Right lobe of liver (tissue), 6 donors: ENCODE measurements around the gene MOCS1. TPM values are rescaled to one million over a fixed set of nuclear protein-coding genes. Genes with fewer than 3 reads are reported as not detected.

Experiments
- ATAC-seq, 4 donors: fragments of 200-7000 bp; cut with Tn5 transposase; one replicate each; pipeline ENCODE4 v1.9.1; 2020; ENCODE audit warnings: mild to moderate bottlenecking in 4 of 4, moderate library complexity in 4 of 4
- DNase-seq, 3 donors: peaks; one replicate each; pipeline ENCODE4 v3.0.0-alpha.2; 2020
- H3K27ac ChIP-seq, 3 donors: fragments of 200-600 bp; one replicate each; pipeline ENCODE4 v1.8.0; 2022
- H3K27me3 ChIP-seq, 2 donors: fragments of 200-600 bp; one replicate each; pipeline ENCODE4 v1.8.0; 2022
- H3K36me3 ChIP-seq, 4 donors: fragments of 200-600 bp; sonication (generic) in 1 of 4; one replicate each; pipeline versions ENCODE4 v1.5.1 to v1.8.0; 2017 to 2022; ENCODE audit warnings: control low read depth in 1 of 4
- H3K4me1 ChIP-seq, 4 donors: fragments of 200-600 bp; sonication (generic) in 1 of 4; one replicate each; pipeline versions ENCODE4 v1.5.1 to v1.8.0; 2017 to 2022; ENCODE audit warnings: control low read depth in 1 of 4
- H3K4me3 ChIP-seq, 3 donors: fragments of 200-600 bp; one replicate each; pipeline ENCODE4 v1.8.0; 2022
- H3K9me3 ChIP-seq, 4 donors: fragments of 200-600 bp; sonication (generic) in 1 of 4; one replicate each; pipeline versions ENCODE4 v1.5.1 to v1.8.0; 2017 to 2022; ENCODE audit warnings: control low read depth in 1 of 4
- POLR2A ChIP-seq: fragments of 450-650 bp; IDR thresholded peaks from one replicate; pipeline ENCODE4 v1.6.1; 2017; ENCODE audit warnings: antibody characterized with exemption, mild to moderate bottlenecking
- WGBS: methylation state at CpG from one replicate; pipeline ENCODE4 v1.1.6; 2018; ENCODE audit warnings: low coverage, low lambda C conversion rate; ENCODE audit not compliant: insufficient coverage; ENCODE audit errors: missing lambda C conversion rate; 5-methylcytosine and 5-hydroxymethylcytosine counted together
- intact Hi-C, 2 donors: fragments of 100-400 bp; cut with DNase I; formaldehyde crosslinking; loops; one replicate each; pipeline versions ENCODE4 v1.11.2 to v1.14.1; 2022
- total RNA-seq, 6 experiments: library from RNA; depleted of rRNA in 2 of 6; stranded (reverse); fragments of >200 nt in 2 of 6; fragmentation: NEBNext Ultra II Directional in 3 of 6; extraction: Animal tissue kit (Norgen Biotek cat#: 25700) in 3 of 6; gene quantifications; one replicate each; pipeline versions ENCODE4 v1.1.0 to v1.2.4, GENCODE V29; 2016 to 2023
- TF ChIP-seq, protein P1 (sequence below), 4 donors: fragments of 200-600 bp in 3 of 4; fragments of 450-650 bp in 1 of 4; IDR thresholded peaks; one replicate each; pipeline versions ENCODE4 v1.5.1 to v1.8.0; 2016 to 2022; ENCODE audit warnings: antibody characterized with exemption in 4 of 4, mild to moderate bottlenecking in 2 of 4
- donor health status: DM: no; HTN: yes; CAD: no.
- donor health status: DM: no; HTN: no; CAD: no.
- donor health status: DM: no; HTN: no; CAD: no.
- donor health status: DM: no; HTN: yes; CAD: no.
- donor health status: DM: no; HTN: yes; CAD: no.

MOCS1 gene
- total RNA-seq, 6 experiments from 2014 or later: 18.0 to 35.3 (median 27.8) TPM

DNA sequence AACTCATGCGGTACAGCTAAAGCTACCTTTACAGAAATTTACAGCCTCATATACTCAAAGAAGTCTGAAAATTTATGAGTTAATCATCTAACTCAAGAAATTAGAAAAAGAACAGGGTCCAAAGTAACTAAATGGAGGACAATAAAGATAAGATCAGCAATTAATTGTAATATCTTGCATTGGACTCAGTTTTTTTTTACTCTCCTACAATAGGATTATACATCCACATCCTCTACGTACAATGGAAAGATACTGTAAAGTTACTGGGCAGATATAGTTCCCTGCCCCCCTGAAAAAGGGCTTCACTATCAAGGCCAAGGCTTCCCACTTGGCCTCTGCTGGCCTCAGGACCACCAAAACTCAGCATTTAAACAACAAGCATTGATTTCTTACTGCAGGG, 31.5 kb upstream of the MOCS1 start:
- DNase-seq (no peak), ATAC-seq (no peak)
- Histone ChIP-seq H3K4me1 (peaks cover 0 to 5% (median 0%) of the 10 kb centered on the region in 4 donors), H3K27ac (no peak overlapping the region), H3K9me3 (no peaks in the 10 kb centered on the region), H3K36me3 (no peaks in the 10 kb centered on the region), H3K27me3 (no peaks in the 10 kb centered on the region), H3K4me3 (no peak overlapping the region)
- WGBS: 97% methylated on average over 2 of the region's 2 CpGs
- TF ChIP-seq, protein P1, sequence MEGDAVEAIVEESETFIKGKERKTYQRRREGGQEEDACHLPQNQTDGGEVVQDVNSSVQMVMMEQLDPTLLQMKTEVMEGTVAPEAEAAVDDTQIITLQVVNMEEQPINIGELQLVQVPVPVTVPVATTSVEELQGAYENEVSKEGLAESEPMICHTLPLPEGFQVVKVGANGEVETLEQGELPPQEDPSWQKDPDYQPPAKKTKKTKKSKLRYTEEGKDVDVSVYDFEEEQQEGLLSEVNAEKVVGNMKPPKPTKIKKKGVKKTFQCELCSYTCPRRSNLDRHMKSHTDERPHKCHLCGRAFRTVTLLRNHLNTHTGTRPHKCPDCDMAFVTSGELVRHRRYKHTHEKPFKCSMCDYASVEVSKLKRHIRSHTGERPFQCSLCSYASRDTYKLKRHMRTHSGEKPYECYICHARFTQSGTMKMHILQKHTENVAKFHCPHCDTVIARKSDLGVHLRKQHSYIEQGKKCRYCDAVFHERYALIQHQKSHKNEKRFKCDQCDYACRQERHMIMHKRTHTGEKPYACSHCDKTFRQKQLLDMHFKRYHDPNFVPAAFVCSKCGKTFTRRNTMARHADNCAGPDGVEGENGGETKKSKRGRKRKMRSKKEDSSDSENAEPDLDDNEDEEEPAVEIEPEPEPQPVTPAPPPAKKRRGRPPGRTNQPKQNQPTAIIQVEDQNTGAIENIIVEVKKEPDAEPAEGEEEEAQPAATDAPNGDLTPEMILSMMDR (IDR thresholded peaks at IDR 0.05): no peak
- TF ChIP-seq POLR2A: no peak
- intact Hi-C loops: no loop called here

DNA sequence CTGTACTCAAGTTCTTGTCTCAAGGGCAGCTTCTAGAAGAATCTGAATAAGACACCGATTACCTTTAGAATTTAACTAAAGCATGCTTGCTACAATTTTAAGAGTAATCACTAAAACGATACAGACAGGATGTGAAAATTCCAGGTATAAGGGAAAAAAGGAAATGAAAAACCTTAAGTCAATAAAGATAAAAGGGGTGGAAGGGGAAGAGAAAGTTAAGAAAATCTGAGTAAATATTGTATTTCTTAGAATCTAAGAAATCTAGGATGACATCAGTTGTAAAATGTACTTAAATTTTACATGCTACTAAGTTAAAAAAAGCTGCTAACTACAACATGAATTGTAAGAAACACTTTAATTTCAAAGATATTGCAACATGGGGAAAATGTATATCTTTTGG, 30.3 kb upstream of the MOCS1 start:
- Histone ChIP-seq H3K4me1 (peaks cover 0 to 5% (median 0%) of the 10 kb centered on the region in 4 donors), H3K27ac (no peak overlapping the region), H3K4me3 (no peak overlapping the region), H3K9me3 (no peaks in the 10 kb centered on the region), H3K36me3 (no peaks in the 10 kb centered on the region), H3K27me3 (no peaks in the 10 kb centered on the region)
- TF ChIP-seq, protein P1 (IDR thresholded peaks at IDR 0.05): no peak
- no peak for TF ChIP-seq POLR2A
- WGBS: 72% methylated on average over 2 of the region's 2 CpGs
- DNase-seq: no peak
- intact Hi-C loops: no loop called here
- ATAC-seq: no peak

DNA sequence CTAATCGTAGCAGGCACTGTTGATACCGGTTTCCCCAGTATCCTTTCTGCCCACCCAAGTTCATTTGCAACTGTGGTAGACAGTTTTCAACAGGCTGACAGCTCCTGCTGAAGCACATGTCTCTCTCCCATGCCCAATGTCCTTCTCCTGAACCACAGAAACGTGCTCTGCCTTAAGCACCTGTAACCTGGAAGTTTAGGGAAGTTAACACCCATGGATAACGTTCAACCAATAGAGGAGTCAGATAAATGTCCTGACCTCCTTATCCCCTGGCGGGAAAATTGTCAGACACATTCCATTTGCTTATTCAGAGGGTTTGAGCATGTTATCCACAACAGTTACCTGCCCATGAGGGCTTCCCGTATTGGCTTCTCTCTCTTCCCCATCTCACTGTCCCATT, 29.8 kb upstream of the MOCS1 start:
- intact Hi-C loops: no loop called here
- no peak overlapping the region for H3K4me3 ChIP-seq
- no peaks in the 10 kb centered on the region for H3K9me3 ChIP-seq
- H3K4me1 ChIP-seq: peaks cover 0 to 5% (median 0%) of the 10 kb centered on the region in 4 donors
- no peak overlapping the region for H3K27ac ChIP-seq
- no peaks in the 10 kb centered on the region for H3K36me3 ChIP-seq
- no peak for TF ChIP-seq POLR2A
- TF ChIP-seq, protein P1 (IDR thresholded peaks at IDR 0.05): no peak
- ATAC-seq (no peak), DNase-seq (no peak)
- H3K27me3 ChIP-seq: no peaks in the 10 kb centered on the region
- WGBS: 64% methylated on average over 6 of the region's 6 CpGs

DNA sequence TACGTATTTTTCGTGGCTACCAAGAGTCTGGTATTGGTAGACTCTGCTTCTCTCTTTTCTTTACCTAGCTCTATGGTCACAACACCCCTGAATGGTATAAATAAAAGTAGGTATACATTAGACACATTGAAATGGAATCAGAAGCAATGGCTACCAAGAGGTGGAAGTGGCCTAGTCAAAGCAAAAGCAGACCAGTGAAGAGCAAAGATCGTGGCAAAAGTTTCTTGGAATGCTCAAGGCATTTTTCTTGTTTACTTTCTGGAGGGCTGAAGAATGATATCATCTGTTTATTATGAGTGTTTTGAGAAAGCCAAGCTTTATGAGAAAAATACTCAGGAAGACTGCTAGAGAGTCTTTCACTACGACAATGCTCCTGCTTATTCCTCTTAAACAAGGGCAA, 28.6 kb upstream of the MOCS1 start:
- Histone ChIP-seq H3K27ac (no peak overlapping the region), H3K9me3 (no peaks in the 10 kb centered on the region), H3K36me3 (no peaks in the 10 kb centered on the region), H3K4me3 (no peak overlapping the region), H3K4me1 (peaks cover 0 to 5% (median 0%) of the 10 kb centered on the region in 4 donors), H3K27me3 (no peaks in the 10 kb centered on the region)
- ATAC-seq (no peak), DNase-seq (no peak)
- no peak for TF ChIP-seq POLR2A
- TF ChIP-seq, protein P1 (IDR thresholded peaks at IDR 0.05): no peak
- intact Hi-C loops: no loop called here
- WGBS: 78% methylated on average over 4 of the region's 4 CpGs

DNA sequence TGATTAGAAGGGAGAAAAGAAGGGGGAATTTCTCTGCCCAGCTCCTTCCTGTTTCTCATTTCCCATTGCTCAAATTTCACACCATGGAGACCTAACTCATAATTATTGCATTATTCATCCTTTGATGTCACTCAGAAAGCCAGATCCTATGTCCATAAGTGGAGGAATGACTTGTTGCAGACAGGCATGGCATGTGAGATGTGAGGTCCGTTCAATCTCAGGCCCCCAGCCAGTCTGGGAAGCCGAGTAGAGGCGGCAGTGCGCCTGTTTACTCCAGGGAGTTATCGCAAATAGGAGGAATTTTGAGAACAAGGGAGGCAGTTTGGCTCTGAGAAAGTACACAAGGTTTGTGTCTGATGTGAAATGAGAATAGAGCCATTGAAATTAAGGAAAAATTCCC, 26.9 kb upstream of the MOCS1 start:
- Histone ChIP-seq H3K27ac (no peak overlapping the region), H3K36me3 (no peaks in the 10 kb centered on the region), H3K4me1 (peaks cover 0 to 5% (median 0%) of the 10 kb centered on the region in 4 donors), H3K9me3 (no peaks in the 10 kb centered on the region), H3K4me3 (no peak overlapping the region), H3K27me3 (no peaks in the 10 kb centered on the region)
- TF ChIP-seq, protein P1 (IDR thresholded peaks at IDR 0.05): no peak
- TF ChIP-seq POLR2A: no peak
- ATAC-seq (no peak), DNase-seq (no peak)
- 60% methylated on average over 5 of the region's 5 CpGs for WGBS
- intact Hi-C loops: no loop called here
